GM12878 (cell line): ENCODE measurements around the gene IGSF8. TPM values are rescaled to one million over a fixed set of nuclear protein-coding genes. Genes with fewer than 3 reads are reported as not detected.

Source experiments
- ATAC-seq: fragments of 200-7000 bp; cut with Tn5 transposase; 3 replicates; pipeline ENCODE4 v1.9.1; 2020; ENCODE audit warnings: mild to moderate bottlenecking, moderate library complexity
- BruUV-seq: library from RNA; stranded (reverse); fragments of 400-500 nt; replicated peaks from 2 replicates; lab custom pipeline; 2021; lab: Mats Ljungman, UMichigan
- CTCF ChIA-PET: fragments of 300-600 bp; sonication (Branson Sonifier 250); formaldehyde crosslinking; extraction: SDS; loops from one replicate; lab custom pipeline; 2021; ENCODE audit warnings: inconsistent platforms; lab: Yijun Ruan, JAX
- POLR2A ChIA-PET: fragments of 350-600 bp; formaldehyde crosslinking; extraction: SDS; loops from one replicate; lab custom pipeline; 2021; ENCODE audit warnings: inconsistent platforms; lab: Charles Lee
- RAD21 ChIA-PET: fragments of 300-600 bp; sonication (Branson Sonifier 250); formaldehyde crosslinking; loops from one replicate; lab custom pipeline; 2023; ENCODE audit warnings: antibody characterized with exemption; ENCODE audit not compliant: unreplicated experiment; lab: Charles Lee
- SMC1A ChIA-PET: fragments of 300-600 bp; sonication (Branson Sonifier 250); formaldehyde crosslinking; loops from one replicate; lab custom pipeline; 2023; ENCODE audit not compliant: unreplicated experiment, uncharacterized antibody; lab: Charles Lee
- DNase-seq: peaks from one replicate; pipeline ENCODE4 v3.0.0-alpha.2; 2011; ENCODE audit warnings: low read depth, low spot score
- FAIRE-seq: peaks from 3 replicates; lab custom pipeline; 2011; peaks lifted over from hg19 to GRCh38; lab: Jason Lieb, UNC
- H2AFZ ChIP-seq: 2 replicates; pipeline ENCODE4 v1.6.0; 2011; ENCODE audit warnings: low read depth, low read length, control low read depth; ENCODE audit not compliant: control insufficient read depth
- H3K27ac ChIP-seq: 2 replicates; pipeline ENCODE4 v1.5.1; 2011; ENCODE audit warnings: control low read depth; ENCODE audit not compliant: control insufficient read depth, insufficient read depth
- H3K27me3 ChIP-seq, 2 experiments: replicated peaks in 1 of 2; 2 replicates each; pipeline versions ENCODE4 v1.6.0 to v1.6.1; 2011; ENCODE audit warnings: low read length in 1 of 2; ENCODE audit not compliant: control insufficient read depth in 2 of 2, insufficient read depth in 2 of 2
- H3K36me3 ChIP-seq, 2 experiments: 2 replicates each; pipeline ENCODE4 v1.5.1; 2011; ENCODE audit warnings: low read length in 1 of 2; ENCODE audit not compliant: control insufficient read depth in 2 of 2, insufficient read depth in 2 of 2
- H3K4me1 ChIP-seq: 2 replicates; pipeline ENCODE4 v1.6.1; 2011; ENCODE audit warnings: mild to moderate bottlenecking, low read length, moderate library complexity, mixed read lengths; ENCODE audit not compliant: control insufficient read depth, insufficient read depth
- H3K4me2 ChIP-seq: 2 replicates; pipeline ENCODE4 v1.6.0; 2011; ENCODE audit warnings: control low read depth; ENCODE audit not compliant: control insufficient read depth, insufficient read depth
- H3K4me3 ChIP-seq: fragments of 200-600 bp; sonication (generic); 2 replicates; pipeline ENCODE4 v1.5.1; 2016
- H3K79me2 ChIP-seq: 2 replicates; pipeline ENCODE4 v1.6.0; 2011; ENCODE audit warnings: low read length; ENCODE audit not compliant: control insufficient read depth, insufficient read depth
- H3K9ac ChIP-seq: 2 replicates; pipeline ENCODE4 v1.8.0; 2011; ENCODE audit warnings: low read length, control low read depth, mixed read lengths; ENCODE audit not compliant: control insufficient read depth, insufficient read depth
- H3K9me3 ChIP-seq: replicated peaks from 3 replicates; pipeline ENCODE4 v1.5.1; 2011; ENCODE audit warnings: mild to moderate bottlenecking, low read length; ENCODE audit not compliant: control insufficient read depth, insufficient read depth
- H4K20me1 ChIP-seq: 2 replicates; pipeline ENCODE4 v1.6.0; 2011; ENCODE audit not compliant: control insufficient read depth, insufficient read depth
- BACH1 ChIP-seq: fragments of 450-650 bp; IDR thresholded peaks from 2 replicates; pipeline ENCODE4 v1.6.1; 2017; ENCODE audit warnings: mild to moderate bottlenecking, borderline replicate concordance
- ESRRA ChIP-seq: IDR thresholded peaks from 2 replicates; pipeline ENCODE4 v1.6.1; 2012; ENCODE audit warnings: mild to moderate bottlenecking, low read length, improper control_type of control experiment
- MAX ChIP-seq: IDR thresholded peaks from 2 replicates; pipeline ENCODE4 v1.6.1; 2012; ENCODE audit warnings: low read depth, low read length, improper control_type of control experiment
- MEF2B ChIP-seq: fragments of 450-650 bp; IDR thresholded peaks from 2 replicates; pipeline ENCODE4 v1.6.1; 2018; ENCODE audit warnings: mild to moderate bottlenecking, moderate library complexity; ENCODE audit not compliant: partially characterized antibody, poor library complexity, severe bottlenecking
- PML ChIP-seq: IDR thresholded peaks from 2 replicates; pipeline ENCODE4 v1.6.1; 2012; ENCODE audit warnings: low read length, inconsistent platforms
- POLR2A ChIP-seq: IDR thresholded peaks from 2 replicates; pipeline ENCODE4 v1.6.1; 2011; ENCODE audit warnings: low read depth, mild to moderate bottlenecking, low read length
- POLR2AphosphoS2 ChIP-seq: IDR thresholded peaks from 2 replicates; pipeline ENCODE4 v1.6.1; 2011; ENCODE audit warnings: low read depth, mild to moderate bottlenecking, low read length, improper control_type of control experiment, moderate library complexity
- RUNX3 ChIP-seq: IDR thresholded peaks from 2 replicates; pipeline ENCODE4 v1.6.1; 2012; ENCODE audit warnings: low read length, inconsistent platforms
- SMARCA5 ChIP-seq: fragments of 450-650 bp; IDR thresholded peaks from 2 replicates; pipeline ENCODE4 v1.6.1; 2017; ENCODE audit warnings: mild to moderate bottlenecking
- TBL1XR1 ChIP-seq: IDR thresholded peaks from 2 replicates; pipeline ENCODE4 v1.6.1; 2012; ENCODE audit warnings: low read depth, low read length, improper control_type of control experiment
- ZNF384 ChIP-seq: IDR thresholded peaks from 2 replicates; pipeline ENCODE4 v1.6.1; 2012; ENCODE audit warnings: low read depth, mild to moderate bottlenecking, low read length, improper control_type of control experiment, borderline replicate concordance
- ZNF592 ChIP-seq: fragments of 450-650 bp; IDR thresholded peaks from 2 replicates; pipeline ENCODE4 v1.6.1; 2017; ENCODE audit warnings: mild to moderate bottlenecking, moderate library complexity
- in situ Hi-C: fragments of 300-500 bp; cut with MboI; formaldehyde crosslinking; loops from 9 replicates; pipeline ENCODE4 v1.14.3; 2018; ENCODE audit warnings: mixed read lengths
- intact Hi-C: fragments of 100-400 bp; cut with micrococcal nuclease; formaldehyde crosslinking; loops from one replicate; pipeline ENCODE4 v1.14.2; 2022; ENCODE audit not compliant: unreplicated experiment
- polyA plus RNA-seq, 11 experiments: library from polyadenylated mRNA; depleted of rRNA in 4 of 11; unstranded in 6 of 11; stranded (reverse) in 5 of 11; fragments of >200 nt; fragmentation: Nextera tagmentation in 4 of 11; fragmentation: Illumina TruSeq in 1 of 11; extraction: Ambion mirVana in 4 of 11; extraction: Trizol in 1 of 11; gene quantifications; 1 replicate in 1 of 11; 2 replicates in 10 of 11; pipeline versions ENCODE4 v1.2.1 to v1.2.3, GENCODE V29; 2011 to 2016; ENCODE audit warnings: inconsistent platforms in 2 of 11, missing spikeins in 2 of 11, low read depth in 1 of 11
- total RNA-seq, 4 experiments: library from RNA; depleted of rRNA in 3 of 4; stranded (reverse); fragments of >200 nt in 3 of 4; fragmentation: Illumina TruSeq in 1 of 4; extraction: Trizol in 1 of 4; gene quantifications; 2 replicates each; pipeline versions ENCODE4 v1.2.1 to v1.2.3, GENCODE V29; 2013 to 2021

IGSF8 gene
- total and polyA plus RNA-seq, 10 of the 15 experiments (the other 5 are each of a cell fraction or from before 2014, with no cell fraction given) = 0.64 to 24.7 (median 13.9) TPM

DNA sequence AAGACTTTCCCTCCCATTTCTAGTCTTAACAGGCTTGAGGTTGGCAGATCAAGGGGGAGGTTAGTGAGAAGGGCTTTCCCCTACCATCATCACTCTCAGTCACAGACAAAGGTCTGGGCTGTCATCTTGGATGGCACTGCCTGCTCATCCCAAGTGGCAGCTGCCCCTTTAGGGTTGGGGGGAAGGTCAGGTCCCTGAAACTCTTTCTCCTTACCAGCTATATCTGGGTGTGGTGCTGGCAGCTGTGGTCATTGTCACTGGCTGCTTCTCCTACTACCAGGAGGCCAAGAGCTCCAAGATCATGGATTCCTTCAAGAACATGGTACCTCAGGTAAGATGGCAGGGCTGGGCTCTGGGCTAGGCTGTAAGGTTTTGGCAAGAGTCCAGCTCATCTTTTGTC, 25.3 kb upstream of the IGSF8 start:
- POLR2A ChIA-PET = no interaction called here
- FAIRE-seq = peak; percentile 38
- SMC1A ChIA-PET = interaction anchor here (1.0 kb wide), 1 partner anchor 641 kb away, joined by 3 read pairs; no protein-coding TSS in a partner anchor
- Histone ChIP-seq H3K9ac (no peak overlapping the region), H3K4me1 (no peaks in the 10 kb centered on the region), H3K9me3 (no peaks in the 10 kb centered on the region), H3K4me3 (no peak overlapping the region), H3K4me2 (no peak overlapping the region), H3K27me3 (peaks cover 0 to 1% of the 10 kb centered on the region in 2 experiments; a peak in 2 of 4 replicates), H4K20me1 (no peaks in the 10 kb centered on the region), H3K36me3 (no peaks in the 10 kb centered on the region), H3K79me2 (no peaks in the 10 kb centered on the region), H2AFZ (no peak overlapping the region), H3K27ac (no peak overlapping the region)
- in situ Hi-C loops = no loop called here
- no peak for DNase-seq
- BruUV-seq = no TSS peak
- RAD21 ChIA-PET = no interaction called here
- TF ChIP-seq POLR2AphosphoS2 (no peak), PML (no peak), ZNF592 (no peak), TBL1XR1 (no peak), ZNF384 (no peak), BACH1 (no peak), RUNX3 (no peak), MAX (no peak), ESRRA (no peak), MEF2B (no peak), POLR2A (no peak), SMARCA5 (no peak)
- no peak for ATAC-seq
- CTCF ChIA-PET = interaction anchor here (0.6 to 1.2 kb wide), 5 partner anchors 14 to 168 kb away, joined by 3 to 5 read pairs (median 3); no protein-coding TSS in a partner anchor
- intact Hi-C loops = no loop called here
